NCI-H524 treated with DMSO at 0.1 percent for 48 hours (cell line): ENCODE data around the gene RBM11.

Experiments used
- DNase-seq: peaks from one replicate; lab custom pipeline; 2025; lab: John Stamatoyannopoulos, UW

RBM11 gene

GRCh38 chr21:14271053-14271452 lies 55.1 kb downstream of the RBM11 start:
- DNase-seq: no peak

- no peak for DNase-seq
These were observed 55.7 kb downstream of the RBM11 start for GRCh38 chr21:14271641-14272040.

DNA sequence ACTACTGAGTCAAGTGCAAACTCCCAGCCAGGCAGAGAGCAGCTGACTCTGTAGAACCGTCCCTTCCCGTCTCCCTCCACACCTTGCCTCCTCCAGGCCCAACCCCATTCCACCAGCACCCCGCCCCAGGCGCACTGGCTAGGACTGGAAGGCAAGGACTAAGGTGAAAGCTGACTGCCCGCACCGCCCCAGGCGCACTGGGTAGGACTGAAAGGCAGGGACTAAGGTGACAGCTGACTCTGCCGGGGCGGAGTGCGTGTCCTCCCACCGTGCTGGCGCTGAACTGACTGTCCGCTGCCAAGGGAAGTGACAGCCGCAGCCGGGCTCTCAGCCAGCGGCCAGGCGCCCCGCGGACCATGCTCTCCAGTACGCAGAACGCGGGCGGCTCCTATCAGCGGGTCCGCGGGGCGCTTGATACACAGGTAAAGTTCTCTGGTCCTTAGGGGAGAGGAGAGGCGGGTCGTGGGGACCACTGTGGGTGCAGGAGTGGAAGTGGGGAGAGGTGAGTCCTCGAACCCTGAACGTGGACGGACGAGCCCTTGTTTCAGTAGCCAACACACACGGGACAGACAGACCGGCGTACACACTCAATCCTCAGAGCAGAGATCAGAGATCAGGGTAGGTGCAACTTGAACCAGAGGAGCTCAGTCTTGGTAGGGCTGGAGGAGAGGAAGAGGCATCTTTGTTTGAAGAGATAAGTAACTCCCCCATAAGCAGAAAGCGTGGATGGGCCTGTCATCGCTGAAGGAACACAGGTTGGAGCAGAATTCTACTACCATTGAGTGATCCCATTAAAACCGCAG lies 58.0 kb downstream of the RBM11 start:
- DNase-seq: no peak

DNA sequence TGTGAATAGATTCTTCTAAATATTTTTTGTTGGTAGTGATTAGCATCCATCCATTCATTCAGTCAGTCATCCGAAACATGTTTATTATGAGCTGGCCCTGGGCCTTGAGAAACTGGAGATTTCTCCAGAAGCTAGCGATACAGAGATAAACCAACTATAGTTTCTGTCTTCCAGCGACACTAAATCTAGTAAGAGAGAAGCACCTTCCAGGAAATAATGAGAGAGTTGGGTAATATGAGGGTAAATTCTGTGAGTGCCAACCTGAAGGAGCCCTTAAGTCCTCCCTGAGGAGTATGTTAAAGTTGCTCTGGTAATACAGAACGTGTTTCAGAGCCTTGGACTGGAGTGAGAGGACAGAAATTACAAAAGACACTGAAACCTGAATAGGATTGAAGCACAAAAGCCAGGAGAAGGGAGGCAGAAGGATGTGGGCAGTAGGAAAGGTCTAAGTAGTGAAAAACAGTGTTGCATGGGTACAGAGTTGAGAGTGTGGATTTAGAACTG lies 59.8 kb downstream of the RBM11 start:
- DNase-seq: no peak
